Measurements from ENCODE around the gene GLIPR1. TPM values are rescaled to one million over a fixed set of nuclear protein-coding genes. Genes with fewer than 3 reads are reported as not detected.
A peak's percentile ranks its signal among the peaks of the same experiment; 100 is the strongest.

Gene GLIPR1
- total RNA-seq, 1 experiment from 2014 or later = 36.4 TPM

- intact Hi-C loops (cut with micrococcal nuclease) = no loop called here
- H3K36me3 Mint-ChIP-seq (ENCODE audit: insufficient read depth, unreplicated experiment) = no peaks in the 10 kb centered on the region
- H3K4me1 Mint-ChIP-seq (ENCODE audit: insufficient read depth, unreplicated experiment) = no peaks in the 10 kb centered on the region
- no peak overlapping the region for H3K27ac Mint-ChIP-seq (ENCODE audit: low read depth, unreplicated experiment)
- CTCF ChIA-PET = interaction anchor here (0.5 to 1.3 kb wide), 2 partner anchors 15 to 766 kb away, joined by 3 to 4 read pairs; no protein-coding TSS in a partner anchor
- H3K4me3 Mint-ChIP-seq (ENCODE audit: unreplicated experiment) = no peak overlapping the region
- TF ChIP-seq, protein P1, sequence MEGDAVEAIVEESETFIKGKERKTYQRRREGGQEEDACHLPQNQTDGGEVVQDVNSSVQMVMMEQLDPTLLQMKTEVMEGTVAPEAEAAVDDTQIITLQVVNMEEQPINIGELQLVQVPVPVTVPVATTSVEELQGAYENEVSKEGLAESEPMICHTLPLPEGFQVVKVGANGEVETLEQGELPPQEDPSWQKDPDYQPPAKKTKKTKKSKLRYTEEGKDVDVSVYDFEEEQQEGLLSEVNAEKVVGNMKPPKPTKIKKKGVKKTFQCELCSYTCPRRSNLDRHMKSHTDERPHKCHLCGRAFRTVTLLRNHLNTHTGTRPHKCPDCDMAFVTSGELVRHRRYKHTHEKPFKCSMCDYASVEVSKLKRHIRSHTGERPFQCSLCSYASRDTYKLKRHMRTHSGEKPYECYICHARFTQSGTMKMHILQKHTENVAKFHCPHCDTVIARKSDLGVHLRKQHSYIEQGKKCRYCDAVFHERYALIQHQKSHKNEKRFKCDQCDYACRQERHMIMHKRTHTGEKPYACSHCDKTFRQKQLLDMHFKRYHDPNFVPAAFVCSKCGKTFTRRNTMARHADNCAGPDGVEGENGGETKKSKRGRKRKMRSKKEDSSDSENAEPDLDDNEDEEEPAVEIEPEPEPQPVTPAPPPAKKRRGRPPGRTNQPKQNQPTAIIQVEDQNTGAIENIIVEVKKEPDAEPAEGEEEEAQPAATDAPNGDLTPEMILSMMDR (IDR thresholded peaks at IDR 0.05; ENCODE audit: unreplicated experiment) = no peak
- POLR2A ChIA-PET = interaction anchor here (0.6 to 1.0 kb wide), 4 partner anchors 11 to 1119 kb away, joined by 3 read pairs; no protein-coding TSS in a partner anchor
- no peaks in the 10 kb centered on the region for H3K27me3 Mint-ChIP-seq (ENCODE audit: insufficient read depth, unreplicated experiment)
- no TSS peak for BruUV-seq (replicated peaks)
- DNase-seq (ENCODE audit: unreplicated experiment) = no peak
- H3K9me3 Mint-ChIP-seq (ENCODE audit: unreplicated experiment) = peaks cover 8% of the 10 kb centered on the region
These were observed 20.8 kb upstream of the GLIPR1 start for GRCh38 chr12:75459755-75460154.

- BruUV-seq (replicated peaks) = no TSS peak
- POLR2A ChIA-PET = interaction anchor here (0.7 to 0.9 kb wide), 2 partner anchors 11 to 1008 kb away, joined by 3 read pairs; no protein-coding TSS in a partner anchor
These were observed 20.4 kb upstream of the GLIPR1 start for GRCh38 chr12:75460204-75460603.

GRCh38 chr12:75471902-75472890, 8.4 kb upstream of the GLIPR1 start:
- peaks cover 6% of the 10 kb centered on the region for H3K4me1 Mint-ChIP-seq (ENCODE audit: insufficient read depth, unreplicated experiment)
- DNase-seq (ENCODE audit: unreplicated experiment) = no peak
- ChIA-PET POLR2A (interaction anchor here (1.3 kb wide), 1 partner anchor 12 kb away, joined by 3 read pairs; no protein-coding TSS in a partner anchor), CTCF (interaction anchor here (0.7 to 1.7 kb wide), 2 partner anchors 11 to 13 kb away, joined by 3 to 4 read pairs; no protein-coding TSS in a partner anchor)
- intact Hi-C loops (cut with micrococcal nuclease) = no loop called here
- H3K9me3 Mint-ChIP-seq (ENCODE audit: unreplicated experiment) = no peaks in the 10 kb centered on the region
- H3K27ac Mint-ChIP-seq (ENCODE audit: low read depth, unreplicated experiment) = no peak overlapping the region
- TF ChIP-seq, protein P1 (IDR thresholded peaks at IDR 0.05; ENCODE audit: unreplicated experiment) = no peak
- no peak overlapping the region for H3K4me3 Mint-ChIP-seq (ENCODE audit: unreplicated experiment)
- BruUV-seq (replicated peaks) = no TSS peak
- no peaks in the 10 kb centered on the region for H3K27me3 Mint-ChIP-seq (ENCODE audit: insufficient read depth, unreplicated experiment)
- H3K36me3 Mint-ChIP-seq (ENCODE audit: insufficient read depth, unreplicated experiment) = no peaks in the 10 kb centered on the region

More at GRCh38 chr12:75460204-75460603, 20.4 kb upstream of the GLIPR1 start:
- DNase-seq (ENCODE audit: unreplicated experiment) = no peak
- no peaks in the 10 kb centered on the region for H3K4me1 Mint-ChIP-seq (ENCODE audit: insufficient read depth, unreplicated experiment)
- TF ChIP-seq, protein P1 (IDR thresholded peaks at IDR 0.05; ENCODE audit: unreplicated experiment) = no peak
- no peaks in the 10 kb centered on the region for H3K27me3 Mint-ChIP-seq (ENCODE audit: insufficient read depth, unreplicated experiment)
- H3K4me3 Mint-ChIP-seq (ENCODE audit: unreplicated experiment) = no peak overlapping the region
- intact Hi-C loops (cut with micrococcal nuclease) = no loop called here
- H3K9me3 Mint-ChIP-seq (ENCODE audit: unreplicated experiment) = peaks cover 8% of the 10 kb centered on the region
- H3K27ac Mint-ChIP-seq (ENCODE audit: low read depth, unreplicated experiment) = no peak overlapping the region
- CTCF ChIA-PET = interaction anchor here (0.5 to 1.3 kb wide), 3 partner anchors 14 to 767 kb away, joined by 3 to 4 read pairs (median 3); no protein-coding TSS in a partner anchor
- no peaks in the 10 kb centered on the region for H3K36me3 Mint-ChIP-seq (ENCODE audit: insufficient read depth, unreplicated experiment)

- no TSS peak for BruUV-seq (replicated peaks)
- Mint-ChIP-seq H3K4me1 (ENCODE audit: insufficient read depth, unreplicated experiment) (peaks cover 6% of the 10 kb centered on the region), H3K27me3 (ENCODE audit: insufficient read depth, unreplicated experiment) (no peaks in the 10 kb centered on the region), H3K9me3 (ENCODE audit: unreplicated experiment) (no peaks in the 10 kb centered on the region), H3K27ac (ENCODE audit: low read depth, unreplicated experiment) (no peak overlapping the region), H3K4me3 (ENCODE audit: unreplicated experiment) (no peak overlapping the region), H3K36me3 (ENCODE audit: insufficient read depth, unreplicated experiment) (no peaks in the 10 kb centered on the region)
- DNase-seq (ENCODE audit: unreplicated experiment) = peak; percentile 36
- ChIA-PET POLR2A (interaction anchor here (1.2 kb wide), 1 partner anchor 13 kb away, joined by 3 read pairs; no protein-coding TSS in a partner anchor), CTCF (interaction anchor here (1.1 to 1.4 kb wide), 2 partner anchors 11 to 15 kb away, joined by 4 to 5 read pairs; no protein-coding TSS in a partner anchor)
- TF ChIP-seq, protein P1 (IDR thresholded peaks at IDR 0.05; ENCODE audit: unreplicated experiment) = no peak
- intact Hi-C loops (cut with micrococcal nuclease) = no loop called here
These were observed 6.4 kb upstream of the GLIPR1 start for GRCh38 chr12:75474116-75474515.
